ENCODE measurements around the gene VAV2. TPM values are rescaled to one million over a fixed set of nuclear protein-coding genes. Genes with fewer than 3 reads are reported as not detected.

Gene VAV2
- total RNA-seq, 3 donors from 2014 or later (not counting 1 experiment from before 2014, with no cell fraction given): 3.9 to 5.1 (median 4.8) TPM

DNA sequence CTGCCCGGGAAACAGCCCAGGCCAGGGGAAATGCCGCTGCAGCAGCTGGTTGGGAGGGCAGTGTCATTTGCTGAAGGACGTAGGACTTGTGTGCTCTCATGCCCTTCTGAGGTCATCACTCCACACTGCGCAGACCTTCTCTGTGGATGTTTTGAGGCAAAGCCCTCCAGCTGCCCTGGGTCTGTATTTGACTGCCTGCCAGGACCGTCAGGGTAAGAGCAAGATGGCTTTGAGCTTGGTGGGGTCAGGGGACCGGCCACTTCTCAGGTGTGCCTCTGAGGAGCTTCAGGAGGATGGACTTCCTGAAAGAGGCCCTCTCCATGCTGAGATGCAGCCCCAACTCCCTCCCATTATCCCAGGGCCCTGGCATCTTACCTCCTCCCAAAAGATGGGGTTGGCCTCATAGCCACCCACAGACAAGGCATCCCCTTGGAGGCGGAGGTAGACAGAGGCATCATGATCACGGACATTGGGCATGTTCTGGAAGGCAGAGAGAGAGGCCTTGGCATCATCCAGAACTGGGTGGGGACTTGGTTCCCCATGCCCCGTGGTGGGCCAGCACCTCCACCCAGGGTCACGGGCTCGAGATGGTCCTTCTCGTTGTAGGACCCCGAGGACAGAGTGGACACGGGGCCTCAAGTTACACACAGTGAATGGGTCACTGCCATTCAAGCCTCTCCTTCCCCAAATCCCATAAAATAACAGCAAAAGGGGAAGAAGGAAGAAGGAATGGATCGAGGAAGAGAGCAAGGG, 273.4 kb downstream of the VAV2 start:
- DNase-seq (no peak), ATAC-seq (no peak)
- H3K4me3 Mint-ChIP-seq: no peak overlapping the region
- H3K27me3 Mint-ChIP-seq (ENCODE audit: low read depth in 2 of 2): no peaks in the 10 kb centered on the region
- TF ChIP-seq, protein P1, sequence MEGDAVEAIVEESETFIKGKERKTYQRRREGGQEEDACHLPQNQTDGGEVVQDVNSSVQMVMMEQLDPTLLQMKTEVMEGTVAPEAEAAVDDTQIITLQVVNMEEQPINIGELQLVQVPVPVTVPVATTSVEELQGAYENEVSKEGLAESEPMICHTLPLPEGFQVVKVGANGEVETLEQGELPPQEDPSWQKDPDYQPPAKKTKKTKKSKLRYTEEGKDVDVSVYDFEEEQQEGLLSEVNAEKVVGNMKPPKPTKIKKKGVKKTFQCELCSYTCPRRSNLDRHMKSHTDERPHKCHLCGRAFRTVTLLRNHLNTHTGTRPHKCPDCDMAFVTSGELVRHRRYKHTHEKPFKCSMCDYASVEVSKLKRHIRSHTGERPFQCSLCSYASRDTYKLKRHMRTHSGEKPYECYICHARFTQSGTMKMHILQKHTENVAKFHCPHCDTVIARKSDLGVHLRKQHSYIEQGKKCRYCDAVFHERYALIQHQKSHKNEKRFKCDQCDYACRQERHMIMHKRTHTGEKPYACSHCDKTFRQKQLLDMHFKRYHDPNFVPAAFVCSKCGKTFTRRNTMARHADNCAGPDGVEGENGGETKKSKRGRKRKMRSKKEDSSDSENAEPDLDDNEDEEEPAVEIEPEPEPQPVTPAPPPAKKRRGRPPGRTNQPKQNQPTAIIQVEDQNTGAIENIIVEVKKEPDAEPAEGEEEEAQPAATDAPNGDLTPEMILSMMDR (IDR thresholded peaks at IDR 0.05): no peak
- no peaks in the 10 kb centered on the region for H3K4me1 ChIP-seq (ENCODE audit: control insufficient read depth, insufficient read depth, low read length)
- no peak overlapping the region for H3K4me3 ChIP-seq (ENCODE audit: low read length)
- intact Hi-C loops (cut with micrococcal nuclease): no loop called here
- WGBS (ENCODE audit: insufficient coverage): 91% methylated on average over 14 of the region's 15 CpGs
- no peak overlapping the region for H3K27ac Mint-ChIP-seq
- H3K9me3 Mint-ChIP-seq: no peaks in the 10 kb centered on the region
- H3K36me3 ChIP-seq (ENCODE audit: control insufficient read depth, insufficient read depth, low read length): no peaks in the 10 kb centered on the region
- H3K9me3 ChIP-seq (ENCODE audit: control insufficient read depth, insufficient read depth, low read length): no peaks in the 10 kb centered on the region
- H3K27me3 ChIP-seq (ENCODE audit: control insufficient read depth, insufficient read depth, low read length): no peaks in the 10 kb centered on the region
- H3K27ac ChIP-seq (ENCODE audit: low read length): no peak overlapping the region
- no peaks in the 10 kb centered on the region for H3K4me1 Mint-ChIP-seq
- no peaks in the 10 kb centered on the region for H3K36me3 Mint-ChIP-seq

DNA sequence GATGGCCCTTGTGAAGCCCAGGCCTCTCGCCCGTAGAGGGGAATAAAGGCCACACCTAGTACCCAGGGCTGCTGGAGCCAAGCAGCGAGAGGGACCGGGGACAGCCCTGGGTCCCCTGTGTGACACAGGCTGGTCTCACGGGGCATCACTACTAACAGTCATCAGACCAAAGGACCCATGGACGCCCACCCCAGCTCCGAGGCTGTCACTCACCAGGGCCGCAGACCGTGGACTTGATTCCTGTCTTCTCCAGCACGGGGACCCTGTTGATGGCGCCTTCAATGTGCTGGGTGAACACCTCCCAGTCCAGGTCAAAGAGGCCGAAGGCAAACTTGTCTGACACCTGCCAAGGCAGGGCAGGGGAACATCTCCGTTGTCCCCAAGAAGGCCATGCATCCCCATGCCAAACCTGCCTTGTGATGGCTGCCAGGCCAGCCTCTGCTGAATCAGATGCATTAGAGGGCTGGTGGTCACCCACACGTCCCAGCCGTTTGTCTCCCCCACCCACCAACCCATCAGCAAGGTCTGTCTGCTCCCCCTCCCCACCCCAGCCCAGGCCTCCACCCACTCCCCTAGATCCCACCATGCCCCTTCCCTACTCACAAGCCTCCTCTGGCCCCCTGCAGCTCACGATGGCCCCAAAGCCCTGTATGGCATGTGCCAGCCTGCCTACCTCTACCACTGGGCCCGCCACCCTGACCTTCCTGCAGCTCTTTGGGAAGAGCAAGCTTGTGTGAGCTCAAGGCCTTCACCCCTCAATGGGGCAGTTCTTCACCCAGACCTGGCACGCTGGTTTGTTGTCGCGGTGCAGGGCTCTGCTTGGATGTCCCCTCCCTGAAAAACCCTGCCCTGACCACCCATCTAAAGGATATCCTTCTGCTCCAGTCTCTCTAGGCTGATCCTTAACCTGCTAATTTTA, 274.8 kb downstream of the VAV2 start:
- no peaks in the 10 kb centered on the region for H3K27me3 ChIP-seq (ENCODE audit: control insufficient read depth, insufficient read depth, low read length)
- ATAC-seq (no peak), DNase-seq (no peak)
- no peak overlapping the region for H3K4me3 Mint-ChIP-seq
- H3K4me1 Mint-ChIP-seq: no peaks in the 10 kb centered on the region
- no peaks in the 10 kb centered on the region for H3K36me3 ChIP-seq (ENCODE audit: control insufficient read depth, insufficient read depth, low read length)
- H3K9me3 Mint-ChIP-seq: no peaks in the 10 kb centered on the region
- 90% methylated on average over 20 of the region's 20 CpGs for WGBS (ENCODE audit: insufficient coverage)
- H3K36me3 Mint-ChIP-seq: no peaks in the 10 kb centered on the region
- TF ChIP-seq, protein P1 (IDR thresholded peaks at IDR 0.05): no peak
- no peak overlapping the region for H3K4me3 ChIP-seq (ENCODE audit: low read length)
- no peak overlapping the region for H3K27ac ChIP-seq (ENCODE audit: low read length)
- H3K27me3 Mint-ChIP-seq (ENCODE audit: low read depth in 2 of 2): no peaks in the 10 kb centered on the region
- no peaks in the 10 kb centered on the region for H3K9me3 ChIP-seq (ENCODE audit: control insufficient read depth, insufficient read depth, low read length)
- no peaks in the 10 kb centered on the region for H3K4me1 ChIP-seq (ENCODE audit: control insufficient read depth, insufficient read depth, low read length)
- intact Hi-C loops (cut with micrococcal nuclease): no loop called here
- H3K27ac Mint-ChIP-seq: no peak overlapping the region

DNA sequence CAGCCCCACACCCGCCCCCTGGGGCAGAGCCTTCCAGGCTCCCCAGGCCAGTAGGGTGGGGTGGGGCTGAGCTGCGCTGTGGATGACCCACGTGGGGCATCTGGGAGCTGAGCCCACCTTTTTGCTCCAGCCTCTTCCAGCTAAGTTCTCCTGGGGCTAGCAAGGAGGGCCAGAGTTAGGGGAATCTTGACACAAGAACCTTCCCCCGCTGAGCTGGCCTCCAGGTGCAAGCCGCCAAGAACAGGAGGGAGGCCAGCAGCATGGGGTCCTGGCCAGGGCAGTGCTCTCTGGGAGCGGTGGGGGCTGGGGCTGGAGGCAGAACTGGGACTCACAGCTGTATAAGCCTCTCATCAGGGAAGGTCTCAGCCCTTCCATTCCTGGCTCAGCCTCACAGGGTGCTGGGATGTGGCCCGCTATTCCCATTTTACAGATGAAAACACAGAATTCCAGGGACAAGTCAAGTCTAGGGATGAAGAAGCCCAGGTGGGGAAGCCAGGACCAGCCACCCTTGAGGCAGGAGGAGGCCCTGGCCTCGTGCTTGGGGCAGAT, 275.5 kb downstream of the VAV2 start:
- Mint-ChIP-seq H3K9me3 (no peaks in the 10 kb centered on the region), H3K4me3 (no peak overlapping the region), H3K27ac (no peak overlapping the region), H3K27me3 (ENCODE audit: low read depth in 2 of 2) (no peaks in the 10 kb centered on the region), H3K4me1 (no peaks in the 10 kb centered on the region), H3K36me3 (no peaks in the 10 kb centered on the region)
- H3K27me3 ChIP-seq (ENCODE audit: control insufficient read depth, insufficient read depth, low read length): no peaks in the 10 kb centered on the region
- H3K4me1 ChIP-seq (ENCODE audit: control insufficient read depth, insufficient read depth, low read length): no peaks in the 10 kb centered on the region
- WGBS (ENCODE audit: insufficient coverage): 81% methylated on average over 8 of the region's 8 CpGs
- H3K27ac ChIP-seq (ENCODE audit: low read length): no peak overlapping the region
- ATAC-seq (no peak), DNase-seq (no peak)
- no peaks in the 10 kb centered on the region for H3K36me3 ChIP-seq (ENCODE audit: control insufficient read depth, insufficient read depth, low read length)
- TF ChIP-seq, protein P1 (IDR thresholded peaks at IDR 0.05): no peak
- no peaks in the 10 kb centered on the region for H3K9me3 ChIP-seq (ENCODE audit: control insufficient read depth, insufficient read depth, low read length)
- intact Hi-C loops (cut with micrococcal nuclease): no loop called here
- no peak overlapping the region for H3K4me3 ChIP-seq (ENCODE audit: low read length)
